HepG2 (cell line): ENCODE results near the gene PEX11B. TPM values are rescaled to one million over a fixed set of nuclear protein-coding genes. Genes with fewer than 3 reads are reported as not detected.

Experiments
- ATAC-seq: fragments of 200-7000 bp; cut with Tn5 transposase; 3 replicates; pipeline ENCODE4 v1.9.1; 2020; ENCODE audit warnings: mild to moderate bottlenecking, moderate library complexity
- BruUV-seq: library from RNA; stranded (reverse); fragments of 400-500 nt; replicated peaks from 2 replicates; lab custom pipeline; 2021; lab: Mats Ljungman, UMichigan
- CTCF ChIA-PET: fragments of 300-600 bp; formaldehyde crosslinking; extraction: SDS; loops from one replicate; lab custom pipeline; 2021; ENCODE audit warnings: low total read pairs, inconsistent platforms, low intra/inter-chr PET ratio; lab: Yijun Ruan, JAX
- POLR2A ChIA-PET: fragments of 350-600 bp; sonication (Branson Sonifier 250); formaldehyde crosslinking; loops from one replicate; lab custom pipeline; 2020; ENCODE audit warnings: antibody characterized with exemption, inconsistent platforms; lab: Yijun Ruan, JAX
- DNase-seq: peaks from one replicate; pipeline ENCODE4 v3.0.0-alpha.2; 2015; ENCODE audit warnings: low spot score
- FAIRE-seq: peaks from 3 replicates; lab custom pipeline; 2011; peaks lifted over from hg19 to GRCh38; lab: Jason Lieb, UNC
- H2AFZ ChIP-seq: one replicate; pipeline ENCODE4 v1.6.1; 2011; ENCODE audit warnings: low read length, inconsistent platforms
- H3K27ac ChIP-seq: fragments of 300-600 bp; 3 replicates; pipeline ENCODE4 v1.8.0; 2011; ENCODE audit warnings: mixed run types, mild to moderate bottlenecking, mixed read lengths, low read length, inconsistent platforms; ENCODE audit not compliant: insufficient read depth; ENCODE audit errors: extremely low read length
- H3K27me3 ChIP-seq, 2 experiments: fragments of 200-600 bp in 1 of 2; 2 replicates in 1 of 2; 3 replicates in 1 of 2; pipeline versions ENCODE4 v1.6.0 to v1.8.0; 2011; ENCODE audit warnings: low read length in 2 of 2, mild to moderate bottlenecking in 2 of 2, moderate library complexity in 2 of 2, inconsistent platforms in 1 of 2; ENCODE audit not compliant: insufficient read depth in 2 of 2, control insufficient read depth in 1 of 2
- H3K36me3 ChIP-seq, 2 experiments: fragments of 200-600 bp in 1 of 2; replicated peaks in 1 of 2; 2 replicates in 1 of 2; 3 replicates in 1 of 2; pipeline versions ENCODE4 v1.5.1 to v1.8.0; 2011; ENCODE audit warnings: low read length in 2 of 2, inconsistent platforms in 1 of 2; ENCODE audit not compliant: insufficient read depth in 2 of 2, control insufficient read depth in 1 of 2
- H3K4me1 ChIP-seq: 2 replicates; pipeline ENCODE4 v1.5.1; 2012; ENCODE audit warnings: low read length, inconsistent platforms; ENCODE audit not compliant: insufficient read depth
- H3K4me2 ChIP-seq: 2 replicates; pipeline ENCODE4 v1.6.0; 2011; ENCODE audit warnings: low read depth, low read length, inconsistent platforms
- H3K4me3 ChIP-seq, 3 experiments: fragments of 200-600 bp in 1 of 3; sonication (generic), shearing (Covaris generic) in 1 of 3; replicated peaks in 1 of 3; 2 replicates each; pipeline ENCODE4 v1.5.1; 2011 to 2016; ENCODE audit warnings: low read length in 3 of 3, inconsistent platforms in 2 of 3, low read depth in 2 of 3, mild to moderate bottlenecking in 2 of 3, control low read depth in 1 of 3, mixed read lengths in 1 of 3; ENCODE audit not compliant: insufficient read depth in 1 of 3
- H3K79me2 ChIP-seq: one replicate; pipeline ENCODE4 v1.6.1; 2011; ENCODE audit warnings: low read length, inconsistent platforms; ENCODE audit not compliant: insufficient read depth
- H3K9ac ChIP-seq: 2 replicates; pipeline ENCODE4 v1.6.0; 2011; ENCODE audit warnings: mild to moderate bottlenecking, low read depth, low read length, inconsistent platforms; ENCODE audit not compliant: insufficient read depth
- H3K9me3 ChIP-seq: 2 replicates; pipeline ENCODE4 v1.5.1; 2012; ENCODE audit warnings: mild to moderate bottlenecking, low read length
- H4K20me1 ChIP-seq: 2 replicates; pipeline ENCODE4 v1.6.0; 2011; ENCODE audit warnings: inconsistent platforms, mild to moderate bottlenecking, low read length, moderate library complexity; ENCODE audit not compliant: insufficient read depth
- CBX2 ChIP-seq, 2 experiments: fragments of 200-600 bp in 1 of 2; sonication (generic); formaldehyde crosslinking in 1 of 2; IDR thresholded peaks; 2 replicates each; pipeline versions ENCODE4 v1.7.0 to v1.8.1; 2018 to 2022; ENCODE audit warnings: low read depth in 2 of 2, low read length in 1 of 2, mild to moderate bottlenecking in 1 of 2, missing genetic modification reagents in 1 of 2
- HNF1B ChIP-seq: sonication (generic); formaldehyde crosslinking; IDR thresholded peaks from 2 replicates; pipeline ENCODE4 v1.5.1; 2020; ENCODE audit warnings: mild to moderate bottlenecking, moderate library complexity, missing genetic modification reagents
- HNRNPK ChIP-seq: fragments of 200-400 bp; formaldehyde crosslinking; IDR thresholded peaks from 2 replicates; pipeline ENCODE4 v1.6.1; 2018; ENCODE audit warnings: low read length, low read depth, moderate library complexity, mild to moderate bottlenecking; ENCODE audit not compliant: poor library complexity, severe bottlenecking
- MEIS2 ChIP-seq: sonication (generic); formaldehyde crosslinking; IDR thresholded peaks from 2 replicates; pipeline ENCODE4 v1.9.0; 2021; ENCODE audit warnings: mild to moderate bottlenecking, missing genetic modification reagents
- ONECUT2 ChIP-seq: sonication (generic); formaldehyde crosslinking; IDR thresholded peaks from 2 replicates; pipeline ENCODE4 v1.4.0; 2020; ENCODE audit warnings: missing genetic modification reagents
- RFXANK ChIP-seq: IDR thresholded peaks from 2 replicates; pipeline ENCODE4 v1.6.1; 2016
- SRF ChIP-seq: IDR thresholded peaks from 2 replicates; pipeline ENCODE4 v1.6.1; 2011; ENCODE audit warnings: mild to moderate bottlenecking, low read depth, low read length, moderate library complexity
- TFDP1 ChIP-seq: IDR thresholded peaks from 2 replicates; pipeline ENCODE4 v1.6.1; 2016; ENCODE audit warnings: missing compliant biosample characterization, missing genetic modification reagents, borderline replicate concordance
- TOE1 ChIP-seq: sonication (generic); formaldehyde crosslinking; IDR thresholded peaks from 2 replicates; pipeline ENCODE4 v1.4.0; 2020; ENCODE audit warnings: mild to moderate bottlenecking, missing genetic modification reagents
- ZNF180 ChIP-seq: sonication (generic); formaldehyde crosslinking; IDR thresholded peaks from 2 replicates; pipeline ENCODE4 v1.4.0; 2020; ENCODE audit warnings: low read depth, missing genetic modification reagents, borderline replicate concordance
- ZNF282 ChIP-seq: fragments of 450-650 bp; IDR thresholded peaks from 2 replicates; pipeline ENCODE4 v1.6.1; 2018; ENCODE audit not compliant: partially characterized antibody
- ZNF777 ChIP-seq: sonication (generic); formaldehyde crosslinking; IDR thresholded peaks from 2 replicates; pipeline ENCODE4 v1.4.0; 2020; ENCODE audit warnings: missing genetic modification reagents
- WGBS: methylation state at CpG from one replicate; pipeline ENCODE4 v1.1.6; 2017; ENCODE audit warnings: low lambda C conversion rate; 5-methylcytosine and 5-hydroxymethylcytosine counted together
- in situ Hi-C: cut with HindIII; loops from 2 replicates; pipeline ENCODE4 v1.10.0; 2017; ENCODE audit warnings: low pct_unique_long_range_greater_than_20kb; ENCODE audit not compliant: extremely low pct_ligation_motif_present
- intact Hi-C: fragments of 100-400 bp; cut with micrococcal nuclease; formaldehyde crosslinking; loops from one replicate; pipeline ENCODE4 v1.10.0; 2022; ENCODE audit not compliant: unreplicated experiment
- polyA plus RNA-seq, 8 experiments: library from polyadenylated mRNA; depleted of rRNA in 3 of 8; stranded (reverse) in 7 of 8; unstranded in 1 of 8; fragments of >200 nt; fragmentation: Illumina TruSeq in 4 of 8; extraction: Trizol in 4 of 8; gene quantifications; 2 replicates each; pipeline versions ENCODE4 v1.2.1 to v1.2.3, GENCODE V29; 2011 to 2016; ENCODE audit warnings: low read depth in 4 of 8, missing spikeins in 1 of 8, mixed read lengths in 1 of 8; ENCODE audit not compliant: insufficient read depth in 1 of 8
- total RNA-seq, 5 experiments: library from RNA; depleted of rRNA; stranded (reverse); fragments of >200 nt; fragmentation: Illumina TruSeq; extraction: Trizol; gene quantifications; 2 replicates each; pipeline ENCODE4 v1.2.3, GENCODE V29; 2016; ENCODE audit warnings: low read depth in 1 of 5
- TF ChIP-seq, protein P1 (sequence below): sonication (generic); formaldehyde crosslinking; IDR thresholded peaks from 2 replicates; pipeline ENCODE4 v1.4.0; 2020; ENCODE audit warnings: mild to moderate bottlenecking, low read depth, missing genetic modification reagents
- TF ChIP-seq, protein P2 (sequence below): sonication (generic); formaldehyde crosslinking; IDR thresholded peaks from 2 replicates; pipeline ENCODE4 v1.4.0; 2020; ENCODE audit warnings: missing genetic modification reagents

Gene PEX11B
- total and polyA plus RNA-seq, 2 of the 13 experiments (the other 11 are each of a cell fraction or from before 2014, with no cell fraction given): 21.6 to 48.4 TPM

GRCh38 chr1:145960468-145961108, 42.1 kb upstream of the PEX11B start:
- Histone ChIP-seq H2AFZ (peak overlapping the region; percentile 74), H3K79me2 (peaks cover 10% of the 10 kb centered on the region), H3K36me3 (no peaks in the 10 kb centered on the region), H3K9me3 (no peaks in the 10 kb centered on the region), H3K9ac (peak overlapping the region; percentile 62), H3K4me1 (peaks cover 70% of the 10 kb centered on the region), H3K4me3 (peak overlapping the region; percentile 60 to 91 (median 68)), H3K27me3 (peaks cover 0 to 30% of the 10 kb centered on the region in 2 experiments; a peak in 3 of 5 replicates), H3K27ac (no peak overlapping the region), H4K20me1 (no peaks in the 10 kb centered on the region), H3K4me2 (peak overlapping the region; percentile 99)
- ATAC-seq (peak; percentile 69), DNase-seq (peak; percentile 56), FAIRE-seq (no peak)
- POLR2A ChIA-PET: no interaction called here
- in situ Hi-C loops (loop anchor here (5.0 kb wide), 1 partner anchor 33 kb away; the partner anchor contains the start of gene RBM8A), intact Hi-C loops (loop anchor here (5.0 kb wide), 2 partner anchors 47 to 103 kb away; partner anchors contain the start of gene PIAS3)
- WGBS: 0% methylated on average over 7 of the region's 44 CpGs
- no TSS peak for BruUV-seq
- CTCF ChIA-PET: no interaction called here
- TF ChIP-seq, protein P1, sequence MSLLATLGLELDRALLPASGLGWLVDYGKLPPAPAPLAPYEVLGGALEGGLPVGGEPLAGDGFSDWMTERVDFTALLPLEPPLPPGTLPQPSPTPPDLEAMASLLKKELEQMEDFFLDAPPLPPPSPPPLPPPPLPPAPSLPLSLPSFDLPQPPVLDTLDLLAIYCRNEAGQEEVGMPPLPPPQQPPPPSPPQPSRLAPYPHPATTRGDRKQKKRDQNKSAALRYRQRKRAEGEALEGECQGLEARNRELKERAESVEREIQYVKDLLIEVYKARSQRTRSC (CRISPR knock-in tag): 0 out of 2 replicates have a peak, but pooled peaks have one; percentile 55
- TF ChIP-seq MEIS2 (CRISPR knock-in tag): 0 out of 2 replicates have a peak, but pooled peaks have one; percentile 52
- TF ChIP-seq ZNF282: no peak
- no peak for TF ChIP-seq ZNF180 (CRISPR knock-in tag)
- TF ChIP-seq HNF1B (CRISPR knock-in tag): peak; percentile 88
- no peak for TF ChIP-seq TOE1 (CRISPR knock-in tag)
- TF ChIP-seq CBX2 (IDR thresholded peaks at IDR 0.05; ENCODE audit: low read depth, low read length): no peak
- TF ChIP-seq CBX2 (CRISPR knock-in tag; IDR thresholded peaks at IDR 0.05; ENCODE audit: low read depth): no peak
- TF ChIP-seq ONECUT2 (CRISPR knock-in tag): no peak
- peak; percentile 62 for TF ChIP-seq HNRNPK
- TF ChIP-seq ZNF777 (CRISPR knock-in tag): peak; percentile 70
- TF ChIP-seq, protein P2, sequence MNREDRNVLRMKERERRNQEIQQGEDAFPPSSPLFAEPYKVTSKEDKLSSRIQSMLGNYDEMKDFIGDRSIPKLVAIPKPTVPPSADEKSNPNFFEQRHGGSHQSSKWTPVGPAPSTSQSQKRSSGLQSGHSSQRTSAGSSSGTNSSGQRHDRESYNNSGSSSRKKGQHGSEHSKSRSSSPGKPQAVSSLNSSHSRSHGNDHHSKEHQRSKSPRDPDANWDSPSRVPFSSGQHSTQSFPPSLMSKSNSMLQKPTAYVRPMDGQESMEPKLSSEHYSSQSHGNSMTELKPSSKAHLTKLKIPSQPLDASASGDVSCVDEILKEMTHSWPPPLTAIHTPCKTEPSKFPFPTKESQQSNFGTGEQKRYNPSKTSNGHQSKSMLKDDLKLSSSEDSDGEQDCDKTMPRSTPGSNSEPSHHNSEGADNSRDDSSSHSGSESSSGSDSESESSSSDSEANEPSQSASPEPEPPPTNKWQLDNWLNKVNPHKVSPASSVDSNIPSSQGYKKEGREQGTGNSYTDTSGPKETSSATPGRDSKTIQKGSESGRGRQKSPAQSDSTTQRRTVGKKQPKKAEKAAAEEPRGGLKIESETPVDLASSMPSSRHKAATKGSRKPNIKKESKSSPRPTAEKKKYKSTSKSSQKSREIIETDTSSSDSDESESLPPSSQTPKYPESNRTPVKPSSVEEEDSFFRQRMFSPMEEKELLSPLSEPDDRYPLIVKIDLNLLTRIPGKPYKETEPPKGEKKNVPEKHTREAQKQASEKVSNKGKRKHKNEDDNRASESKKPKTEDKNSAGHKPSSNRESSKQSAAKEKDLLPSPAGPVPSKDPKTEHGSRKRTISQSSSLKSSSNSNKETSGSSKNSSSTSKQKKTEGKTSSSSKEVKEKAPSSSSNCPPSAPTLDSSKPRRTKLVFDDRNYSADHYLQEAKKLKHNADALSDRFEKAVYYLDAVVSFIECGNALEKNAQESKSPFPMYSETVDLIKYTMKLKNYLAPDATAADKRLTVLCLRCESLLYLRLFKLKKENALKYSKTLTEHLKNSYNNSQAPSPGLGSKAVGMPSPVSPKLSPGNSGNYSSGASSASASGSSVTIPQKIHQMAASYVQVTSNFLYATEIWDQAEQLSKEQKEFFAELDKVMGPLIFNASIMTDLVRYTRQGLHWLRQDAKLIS (CRISPR knock-in tag): no peak
- peak; percentile 58; the same call in 1 of the 2 replicates for TF ChIP-seq TFDP1 (CRISPR knock-in tag)
- TF ChIP-seq RFXANK (CRISPR knock-in tag): no peak
- TF ChIP-seq SRF: no peak
